Transverse colon (tissue), 4 donors: Measurements from ENCODE around the gene DNPEP. TPM values are rescaled to one million over a fixed set of nuclear protein-coding genes. Genes with fewer than 3 reads are reported as not detected.

Source experiments
- DNase-seq: peaks from one replicate; pipeline ENCODE4 v3.0.0-alpha.2; 2019
- H3K27ac ChIP-seq, 4 donors: fragments of 200-600 bp; sonication (generic); 2 replicates each; pipeline ENCODE4 v1.5.1; 2016 to 2018; ENCODE audit warnings: inconsistent platforms in 4 of 4
- H3K27me3 ChIP-seq: fragments of 200-600 bp; sonication (generic); 2 replicates; pipeline ENCODE4 v1.5.1; 2017; ENCODE audit warnings: inconsistent platforms
- H3K36me3 ChIP-seq, 4 donors: fragments of 200-600 bp; sonication (generic); 2 replicates each; pipeline ENCODE4 v1.5.1; 2017 to 2019; ENCODE audit warnings: inconsistent platforms in 4 of 4
- H3K4me1 ChIP-seq, 4 donors: fragments of 200-600 bp; sonication (generic); 2 replicates each; pipeline ENCODE4 v1.5.1; 2017 to 2020; ENCODE audit warnings: inconsistent platforms in 4 of 4
- H3K4me3 ChIP-seq, 4 donors: fragments of 200-600 bp; sonication (generic); 1 replicate in 1 of 4; 2 replicates in 3 of 4; pipeline versions ENCODE4 v1.5.1 to v1.6.1; 2017 to 2019; ENCODE audit warnings: inconsistent platforms in 4 of 4
- H3K9me3 ChIP-seq, 2 donors: fragments of 200-600 bp; sonication (generic); 2 replicates each; pipeline ENCODE4 v1.5.1; 2017 to 2019; ENCODE audit warnings: inconsistent platforms in 2 of 2
- CTCF ChIP-seq, 5 experiments: fragments of 200-600 bp in 3 of 5; fragments of 450-650 bp in 2 of 5; sonication (generic) in 3 of 5; IDR thresholded peaks; 1 replicate in 2 of 5; 2 replicates in 3 of 5; pipeline ENCODE4 v1.5.1; 2016 to 2017; ENCODE audit warnings: antibody characterized with exemption in 5 of 5, inconsistent platforms in 3 of 5, mild to moderate bottlenecking in 2 of 5, moderate library complexity in 1 of 5
- EP300 ChIP-seq: sonication (generic); formaldehyde crosslinking; IDR thresholded peaks from one replicate; pipeline ENCODE4 v1.6.1; 2017; ENCODE audit warnings: antibody characterized with exemption, low read depth
- POLR2A ChIP-seq: fragments of 450-650 bp; IDR thresholded peaks from one replicate; pipeline ENCODE4 v1.6.1; 2016; ENCODE audit warnings: antibody characterized with exemption, mild to moderate bottlenecking, moderate library complexity
- POLR2AphosphoS5 ChIP-seq, 3 donors: sonication (generic); formaldehyde crosslinking; IDR thresholded peaks; one replicate each; pipeline ENCODE4 v1.6.1; 2016; ENCODE audit warnings: antibody characterized with exemption in 3 of 3
- WGBS, 2 donors: methylation state at CpG; one replicate each; pipeline ENCODE4 v1.1.5; 2018; ENCODE audit warnings: low coverage in 1 of 2; 5-methylcytosine and 5-hydroxymethylcytosine counted together
- in situ Hi-C, 4 donors: fragments of 200-750 bp; cut with MboI; loops; one replicate each; pipeline versions ENCODE4 v1.15.0 to v1.15.1; 2017; ENCODE audit warnings: low sequenced_read_pairs in 3 of 4, low pct_ligation_motif_present in 1 of 4, low pct_unique_long_range_greater_than_20kb in 1 of 4
- intact Hi-C: fragments of 100-400 bp; cut with DNase I; formaldehyde crosslinking; loops from one replicate; pipeline ENCODE4 v1.15.1; 2023; ENCODE audit warnings: low total_unique reads
- total RNA-seq, 4 donors: library from RNA; depleted of rRNA; stranded (reverse); fragments of >200 nt; gene quantifications; one replicate each; pipeline ENCODE4 v1.1.0, GENCODE V29; 2016

Gene DNPEP
- total RNA-seq, 4 donors from 2014 or later: 61.3 to 142 (median 104) TPM

- peaks cover 25% of the 10 kb centered on the region for H3K27me3 ChIP-seq
- TF ChIP-seq POLR2AphosphoS5 (IDR thresholded peaks at IDR 0.05) (peak in 1 of 3 donors; percentile 14), POLR2A (no peak)
- H3K36me3 ChIP-seq: no peaks in the 10 kb centered on the region
- WGBS, 2 donors: 75 to 86% methylated on average over 1 to 17 of the region's 17 CpGs
- peak overlapping the region; percentile 86 to 96 (median 89) for H3K27ac ChIP-seq
- DNase-seq: no peak
- peak overlapping the region; percentile 36 to 55 (median 48) for H3K4me3 ChIP-seq
- peaks cover 6 to 15% (median 10%) of the 10 kb centered on the region in 4 donors for H3K4me1 ChIP-seq
- intact Hi-C loops (loop anchor here (2.0 kb wide), 1 partner anchor 17 kb away; no protein-coding TSS in a partner anchor), in situ Hi-C loops (no loop called here)
- no peaks in the 10 kb centered on the region for H3K9me3 ChIP-seq
Observed at GRCh38 chr2:219421323-219421722, 33.6 kb upstream of the DNPEP start.

- no peak for TF ChIP-seq CTCF (IDR thresholded peaks at IDR 0.05)
- no peak for TF ChIP-seq EP300
- peak in 2 of 3 donors; percentile 3 to 18 for TF ChIP-seq POLR2AphosphoS5 (IDR thresholded peaks at IDR 0.05)
- no peak for TF ChIP-seq POLR2A
- Histone ChIP-seq H3K36me3 (no peaks in the 10 kb centered on the region), H3K9me3 (no peaks in the 10 kb centered on the region), H3K4me3 (peak overlapping the region; percentile 36 to 55 (median 48)), H3K27ac (peak overlapping the region; percentile 86 to 96 (median 89)), H3K27me3 (peaks cover 25% of the 10 kb centered on the region), H3K4me1 (peaks cover 6 to 15% (median 10%) of the 10 kb centered on the region in 4 donors)
- intact Hi-C loops (loop anchor here (2.0 kb wide), 1 partner anchor 16 kb away; no protein-coding TSS in a partner anchor), in situ Hi-C loops (no loop called here)
- no peak for DNase-seq
- 74 to 80% methylated on average over 1 to 8 of the region's 8 CpGs for WGBS, 2 donors
Observed at GRCh38 chr2:219420687-219421086, 33.0 kb upstream of the DNPEP start.

- WGBS, 2 donors: 8 to 65% methylated on average over 2 to 8 of the region's 9 CpGs
- peak overlapping the region; percentile 36 to 55 (median 48) for H3K4me3 ChIP-seq
- H3K27me3 ChIP-seq: peaks cover 25% of the 10 kb centered on the region
- intact Hi-C loops (loop anchor here (2.0 kb wide), 1 partner anchor 15 kb away; no protein-coding TSS in a partner anchor), in situ Hi-C loops (no loop called here)
- peaks cover 6 to 15% (median 10%) of the 10 kb centered on the region in 4 donors for H3K4me1 ChIP-seq
- no peaks in the 10 kb centered on the region for H3K36me3 ChIP-seq
- no peaks in the 10 kb centered on the region for H3K9me3 ChIP-seq
- H3K27ac ChIP-seq: peak overlapping the region; percentile 86 to 96 (median 89)
- TF ChIP-seq POLR2AphosphoS5 (IDR thresholded peaks at IDR 0.05): peak in 1 of 3 donors; percentile 30
- no peak for TF ChIP-seq EP300
- no peak for DNase-seq
Observed at GRCh38 chr2:219419331-219420197, 31.9 kb upstream of the DNPEP start.

GRCh38 chr2:219419012-219419324, 31.3 kb upstream of the DNPEP start:
- 60% methylated on average over 6 of the region's 12 CpGs; no CpG with 5 or more reads in 1 of the 2 donors for WGBS, 2 donors
- no peak for TF ChIP-seq POLR2AphosphoS5 (IDR thresholded peaks at IDR 0.05)
- no peak for TF ChIP-seq EP300
- no peak for TF ChIP-seq POLR2A
- TF ChIP-seq CTCF (IDR thresholded peaks at IDR 0.05): no peak
- H3K27ac ChIP-seq: peak overlapping the region; percentile 86 to 96 (median 89)
- in situ Hi-C loops: no loop called here
- intact Hi-C loops: no loop called here
- no peaks in the 10 kb centered on the region for H3K9me3 ChIP-seq
- DNase-seq: no peak
- peaks cover 25% of the 10 kb centered on the region for H3K27me3 ChIP-seq
- H3K4me3 ChIP-seq: peak overlapping the region; percentile 36 to 55 (median 48)
- no peaks in the 10 kb centered on the region for H3K36me3 ChIP-seq
- peaks cover 6 to 15% (median 10%) of the 10 kb centered on the region in 4 donors for H3K4me1 ChIP-seq
